ENCODE data around the gene MBD5.

Gene MBD5

GRCh38 chr2:148402786-148403185 is 381.9 kb downstream of the MBD5 start:
- no peak overlapping the region for H3K27ac ChIP-seq (ENCODE audit: low read length)
- H2AFZ ChIP-seq (ENCODE audit: low read depth, low read length), result no peak overlapping the region
- H3K79me2 ChIP-seq (ENCODE audit: insufficient read depth, low read length), result no peaks in the 10 kb centered on the region
- ATAC-seq (ENCODE audit: insufficient read depth, low read depth) (no peak), DNase-seq (no peak)
- H3K27me3 ChIP-seq (ENCODE audit: insufficient read depth, low read length, poor library complexity), result no peaks in the 10 kb centered on the region
- H4K20me1 ChIP-seq (ENCODE audit: insufficient read depth, low read length), result no peaks in the 10 kb centered on the region
- H3K9me3 ChIP-seq (ENCODE audit: insufficient read depth, low read length, severe bottlenecking), result no peaks in the 10 kb centered on the region
- H3K4me2 ChIP-seq (ENCODE audit: insufficient read depth, low read length), result no peak overlapping the region
- no peaks in the 10 kb centered on the region for H3K4me1 ChIP-seq (ENCODE audit: insufficient read depth, low read length)
- H3K9ac ChIP-seq (ENCODE audit: low read depth, low read length), result no peak overlapping the region
- TF ChIP-seq EZH2 (IDR thresholded peaks at IDR 0.05; ENCODE audit: borderline replicate concordance, low read depth, low read length, severe bottlenecking), result no peak
- TF ChIP-seq, protein P1, sequence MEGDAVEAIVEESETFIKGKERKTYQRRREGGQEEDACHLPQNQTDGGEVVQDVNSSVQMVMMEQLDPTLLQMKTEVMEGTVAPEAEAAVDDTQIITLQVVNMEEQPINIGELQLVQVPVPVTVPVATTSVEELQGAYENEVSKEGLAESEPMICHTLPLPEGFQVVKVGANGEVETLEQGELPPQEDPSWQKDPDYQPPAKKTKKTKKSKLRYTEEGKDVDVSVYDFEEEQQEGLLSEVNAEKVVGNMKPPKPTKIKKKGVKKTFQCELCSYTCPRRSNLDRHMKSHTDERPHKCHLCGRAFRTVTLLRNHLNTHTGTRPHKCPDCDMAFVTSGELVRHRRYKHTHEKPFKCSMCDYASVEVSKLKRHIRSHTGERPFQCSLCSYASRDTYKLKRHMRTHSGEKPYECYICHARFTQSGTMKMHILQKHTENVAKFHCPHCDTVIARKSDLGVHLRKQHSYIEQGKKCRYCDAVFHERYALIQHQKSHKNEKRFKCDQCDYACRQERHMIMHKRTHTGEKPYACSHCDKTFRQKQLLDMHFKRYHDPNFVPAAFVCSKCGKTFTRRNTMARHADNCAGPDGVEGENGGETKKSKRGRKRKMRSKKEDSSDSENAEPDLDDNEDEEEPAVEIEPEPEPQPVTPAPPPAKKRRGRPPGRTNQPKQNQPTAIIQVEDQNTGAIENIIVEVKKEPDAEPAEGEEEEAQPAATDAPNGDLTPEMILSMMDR (IDR thresholded peaks at IDR 0.05; ENCODE audit: borderline replicate concordance, extremely low read depth, low read length, poor library complexity, severe bottlenecking), result no peak
- H3K36me3 ChIP-seq (ENCODE audit: insufficient read depth, low read length), result no peaks in the 10 kb centered on the region
- H3K4me3 ChIP-seq (ENCODE audit: low read depth in 1 of 2, low read length in 2 of 2), result no peak overlapping the region

- TF ChIP-seq, protein P1 (IDR thresholded peaks at IDR 0.05; ENCODE audit: borderline replicate concordance, extremely low read depth, low read length, poor library complexity, severe bottlenecking), result no peak
- no peak for TF ChIP-seq EZH2 (IDR thresholded peaks at IDR 0.05; ENCODE audit: borderline replicate concordance, low read depth, low read length, severe bottlenecking)
- Histone ChIP-seq H3K4me3 (ENCODE audit: low read depth in 1 of 2, low read length in 2 of 2) (no peak overlapping the region), H2AFZ (ENCODE audit: low read depth, low read length) (no peak overlapping the region), H3K9me3 (ENCODE audit: insufficient read depth, low read length, severe bottlenecking) (peaks cover 10% of the 10 kb centered on the region), H4K20me1 (ENCODE audit: insufficient read depth, low read length) (no peaks in the 10 kb centered on the region), H3K79me2 (ENCODE audit: insufficient read depth, low read length) (no peaks in the 10 kb centered on the region), H3K27ac (ENCODE audit: low read length) (no peak overlapping the region), H3K9ac (ENCODE audit: low read depth, low read length) (no peak overlapping the region), H3K4me2 (ENCODE audit: insufficient read depth, low read length) (no peak overlapping the region), H3K4me1 (ENCODE audit: insufficient read depth, low read length) (no peaks in the 10 kb centered on the region), H3K36me3 (ENCODE audit: insufficient read depth, low read length) (no peaks in the 10 kb centered on the region), H3K27me3 (ENCODE audit: insufficient read depth, low read length, poor library complexity) (no peaks in the 10 kb centered on the region)
- ATAC-seq (ENCODE audit: insufficient read depth, low read depth), result no peak
- no peak for DNase-seq
Observed at GRCh38 chr2:148410899-148411298, 390.0 kb downstream of the MBD5 start.

- Histone ChIP-seq H3K36me3 (ENCODE audit: insufficient read depth, low read length) (no peaks in the 10 kb centered on the region), H3K27me3 (ENCODE audit: insufficient read depth, low read length, poor library complexity) (no peaks in the 10 kb centered on the region), H2AFZ (ENCODE audit: low read depth, low read length) (no peak overlapping the region), H3K4me3 (ENCODE audit: low read depth in 1 of 2, low read length in 2 of 2) (no peak overlapping the region), H3K9me3 (ENCODE audit: insufficient read depth, low read length, severe bottlenecking) (peaks cover 12% of the 10 kb centered on the region), H3K4me2 (ENCODE audit: insufficient read depth, low read length) (no peak overlapping the region), H3K9ac (ENCODE audit: low read depth, low read length) (no peak overlapping the region), H3K4me1 (ENCODE audit: insufficient read depth, low read length) (no peaks in the 10 kb centered on the region), H4K20me1 (ENCODE audit: insufficient read depth, low read length) (no peaks in the 10 kb centered on the region), H3K79me2 (ENCODE audit: insufficient read depth, low read length) (no peaks in the 10 kb centered on the region), H3K27ac (ENCODE audit: low read length) (no peak overlapping the region)
- ATAC-seq (ENCODE audit: insufficient read depth, low read depth), result no peak
- TF ChIP-seq EZH2 (IDR thresholded peaks at IDR 0.05; ENCODE audit: borderline replicate concordance, low read depth, low read length, severe bottlenecking), result no peak
- TF ChIP-seq, protein P1 (IDR thresholded peaks at IDR 0.05; ENCODE audit: borderline replicate concordance, extremely low read depth, low read length, poor library complexity, severe bottlenecking), result no peak
- DNase-seq, result no peak
Observed at GRCh38 chr2:148416248-148416647, 395.4 kb downstream of the MBD5 start.

- no peaks in the 10 kb centered on the region for H3K4me1 ChIP-seq (ENCODE audit: insufficient read depth, low read length)
- H3K27ac ChIP-seq (ENCODE audit: low read length), result no peak overlapping the region
- no peak overlapping the region for H3K9ac ChIP-seq (ENCODE audit: low read depth, low read length)
- H3K4me2 ChIP-seq (ENCODE audit: insufficient read depth, low read length), result no peak overlapping the region
- H3K36me3 ChIP-seq (ENCODE audit: insufficient read depth, low read length), result no peaks in the 10 kb centered on the region
- TF ChIP-seq EZH2 (IDR thresholded peaks at IDR 0.05; ENCODE audit: borderline replicate concordance, low read depth, low read length, severe bottlenecking), result no peak
- TF ChIP-seq, protein P1 (IDR thresholded peaks at IDR 0.05; ENCODE audit: borderline replicate concordance, extremely low read depth, low read length, poor library complexity, severe bottlenecking), result no peak
- DNase-seq (no peak), ATAC-seq (ENCODE audit: insufficient read depth, low read depth) (no peak)
- no peaks in the 10 kb centered on the region for H3K79me2 ChIP-seq (ENCODE audit: insufficient read depth, low read length)
- H2AFZ ChIP-seq (ENCODE audit: low read depth, low read length), result no peak overlapping the region
- no peaks in the 10 kb centered on the region for H4K20me1 ChIP-seq (ENCODE audit: insufficient read depth, low read length)
- no peak overlapping the region for H3K4me3 ChIP-seq (ENCODE audit: low read depth in 1 of 2, low read length in 2 of 2)
- no peaks in the 10 kb centered on the region for H3K9me3 ChIP-seq (ENCODE audit: insufficient read depth, low read length, severe bottlenecking)
- H3K27me3 ChIP-seq (ENCODE audit: insufficient read depth, low read length, poor library complexity), result no peaks in the 10 kb centered on the region
Observed at GRCh38 chr2:148430101-148430500, 409.2 kb downstream of the MBD5 start.
